Osteoblast (primary cell): ENCODE measurements around the gene AFF1. TPM values are rescaled to one million over a fixed set of nuclear protein-coding genes. Genes with fewer than 3 reads are reported as not detected.

Experiments
- DNase-seq: peaks from one replicate; pipeline ENCODE4 v3.0.0; 2011; ENCODE audit warnings: low spot score, mixed read lengths; ENCODE audit not compliant: insufficient read length; ENCODE audit errors: missing footprints
- H2AFZ ChIP-seq: 2 replicates; pipeline ENCODE4 v1.6.0; 2011; ENCODE audit warnings: mild to moderate bottlenecking, low read length
- H3K27ac ChIP-seq: 2 replicates; pipeline ENCODE4 v1.5.1; 2011; ENCODE audit warnings: mild to moderate bottlenecking, low read depth, low read length, moderate library complexity
- H3K27me3 ChIP-seq: 2 replicates; pipeline ENCODE4 v1.6.0; 2012; ENCODE audit warnings: mild to moderate bottlenecking, control low read depth, inconsistent platforms, low read length, moderate library complexity; ENCODE audit not compliant: insufficient read depth
- H3K36me3 ChIP-seq: 2 replicates; pipeline ENCODE4 v1.5.1; 2011; ENCODE audit warnings: mild to moderate bottlenecking, low read length, control low read depth, moderate library complexity; ENCODE audit not compliant: insufficient read depth
- H3K4me1 ChIP-seq: 2 replicates; pipeline ENCODE4 v1.5.1; 2011; ENCODE audit warnings: mild to moderate bottlenecking, low read length, control low read depth, moderate library complexity; ENCODE audit not compliant: insufficient read depth
- H3K4me2 ChIP-seq: 2 replicates; pipeline ENCODE4 v1.6.0; 2011; ENCODE audit warnings: mild to moderate bottlenecking, low read length; ENCODE audit not compliant: insufficient read depth
- H3K4me3 ChIP-seq: fragments of 200-600 bp; sonication (generic); 3 replicates; pipeline ENCODE4 v1.5.1; 2012; ENCODE audit warnings: mild to moderate bottlenecking, low read length, inconsistent platforms; ENCODE audit not compliant: insufficient read depth
- H3K79me2 ChIP-seq: 2 replicates; pipeline ENCODE4 v1.6.0; 2012; ENCODE audit warnings: mild to moderate bottlenecking, low read length, control low read depth, inconsistent platforms; ENCODE audit not compliant: insufficient read depth
- H3K9me3 ChIP-seq: 2 replicates; pipeline ENCODE4 v1.5.1; 2011; ENCODE audit warnings: low read depth, low read length, control low read depth
- H4K20me1 ChIP-seq: 2 replicates; pipeline ENCODE4 v1.6.0; 2012; ENCODE audit warnings: mild to moderate bottlenecking, low read length, control low read depth; ENCODE audit not compliant: insufficient read depth
- CTCF ChIP-seq: IDR thresholded peaks from 2 replicates; pipeline ENCODE4 v1.5.1; 2011; ENCODE audit warnings: mild to moderate bottlenecking, low read depth, low read length, moderate library complexity; ENCODE audit errors: extremely low read depth
- total RNA-seq: library from RNA; depleted of rRNA; stranded (reverse); fragments of >200 nt; gene quantifications from 2 replicates; pipeline ENCODE4 v1.2.3, GENCODE V29; 2012

AFF1 gene
- total RNA-seq, 1 donor: 19.5 TPM

- Histone ChIP-seq H3K27me3 (no peaks in the 10 kb centered on the region), H3K36me3 (no peaks in the 10 kb centered on the region), H2AFZ (peak overlapping the region; percentile 92), H3K4me2 (peak overlapping the region; percentile 98), H3K4me1 (peaks cover 26% of the 10 kb centered on the region), H3K4me3 (peak overlapping the region; percentile 92), H4K20me1 (peaks cover 18% of the 10 kb centered on the region), H3K27ac (peak overlapping the region; percentile 96), H3K79me2 (peaks cover 49% of the 10 kb centered on the region), H3K9me3 (no peaks in the 10 kb centered on the region)
- TF ChIP-seq CTCF: no peak
- no peak for DNase-seq
These were observed 73.0 kb downstream of the AFF1 start for GRCh38 chr4:87007528-87008446.

- H2AFZ ChIP-seq: no peak overlapping the region
- no peaks in the 10 kb centered on the region for H3K27me3 ChIP-seq
- H3K27ac ChIP-seq: no peak overlapping the region
- no peak overlapping the region for H3K4me2 ChIP-seq
- H3K4me3 ChIP-seq: no peak overlapping the region
- H3K36me3 ChIP-seq: no peaks in the 10 kb centered on the region
- H3K4me1 ChIP-seq: peaks cover 29% of the 10 kb centered on the region
- no peak for DNase-seq
- H3K79me2 ChIP-seq: peaks cover 62% of the 10 kb centered on the region
- no peaks in the 10 kb centered on the region for H3K9me3 ChIP-seq
- no peak for TF ChIP-seq CTCF
- peaks cover 18% of the 10 kb centered on the region for H4K20me1 ChIP-seq
These were observed 74.4 kb downstream of the AFF1 start for GRCh38 chr4:87009095-87009648.

GRCh38 chr4:87010192-87010591 lies 75.4 kb downstream of the AFF1 start:
- Histone ChIP-seq H3K4me3 (no peak overlapping the region), H3K27ac (no peak overlapping the region), H2AFZ (no peak overlapping the region), H3K36me3 (no peaks in the 10 kb centered on the region), H3K9me3 (no peaks in the 10 kb centered on the region), H4K20me1 (peaks cover 18% of the 10 kb centered on the region), H3K4me2 (no peak overlapping the region), H3K27me3 (no peaks in the 10 kb centered on the region), H3K79me2 (peaks cover 72% of the 10 kb centered on the region), H3K4me1 (peaks cover 39% of the 10 kb centered on the region)
- TF ChIP-seq CTCF: no peak
- DNase-seq: no peak
